ENCODE results near the gene GPX6.
"Not testable (repeated sequence)": the region's sequence is repeated elsewhere in the genome, so short reads cannot be mapped to it uniquely, and the experiment has no call there.

The GPX6 gene

DNA sequence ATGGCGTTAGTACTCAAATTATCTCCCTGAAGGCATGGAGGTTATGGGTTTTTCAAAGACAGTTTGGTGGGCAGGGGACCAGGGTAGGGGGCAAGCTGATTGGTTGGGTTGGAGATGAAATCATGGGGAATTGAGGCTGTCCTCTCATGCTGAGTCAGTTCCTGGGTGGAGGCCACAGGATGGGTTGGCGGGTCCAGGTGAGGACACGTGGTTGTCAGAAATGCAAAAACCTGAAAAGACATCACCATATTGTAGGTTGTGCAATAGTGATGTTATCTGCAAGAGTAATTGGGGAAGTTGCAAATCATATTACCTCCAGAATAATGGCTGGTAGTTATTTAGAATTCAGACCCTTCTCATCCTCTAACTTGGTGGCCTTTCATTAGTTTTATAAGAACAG, 30.1 kb downstream of the GPX6 start:
- no peak for DNase-seq (ENCODE audit: low read depth in 3 of 3)

DNA sequence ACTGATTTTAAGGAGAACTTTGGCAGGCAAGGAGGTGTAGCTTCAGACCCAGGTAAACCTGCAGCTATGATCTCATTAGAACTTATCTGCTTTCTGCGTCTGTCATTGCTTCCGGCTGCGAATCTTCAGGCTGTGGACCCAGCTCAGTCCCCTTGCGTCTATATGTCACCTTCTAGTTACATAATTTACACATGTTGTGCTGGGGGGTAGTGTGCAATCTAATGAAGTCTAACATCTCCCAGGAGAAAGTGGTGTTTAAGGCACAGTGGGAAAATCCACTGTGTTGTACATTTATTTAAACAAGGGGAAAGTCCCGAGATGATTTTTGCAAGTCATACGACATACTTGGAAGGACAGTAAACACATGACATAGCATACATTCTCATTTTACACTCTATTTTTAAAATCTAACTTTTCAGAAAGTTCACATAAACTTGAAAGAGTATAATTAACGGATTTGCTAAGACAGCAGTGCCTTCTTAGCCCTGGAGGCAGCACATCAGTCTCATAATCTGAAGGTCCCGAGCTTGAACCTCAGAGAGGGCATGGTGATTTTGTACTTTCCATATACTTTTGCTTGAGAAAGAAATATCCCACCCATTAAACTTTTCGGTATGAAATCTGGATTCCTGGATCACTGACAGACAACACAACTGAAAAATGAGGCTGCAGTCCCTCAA, 35.2 kb downstream of the GPX6 start:
- DNase-seq (ENCODE audit: low read depth in 3 of 3) = no peak

DNA sequence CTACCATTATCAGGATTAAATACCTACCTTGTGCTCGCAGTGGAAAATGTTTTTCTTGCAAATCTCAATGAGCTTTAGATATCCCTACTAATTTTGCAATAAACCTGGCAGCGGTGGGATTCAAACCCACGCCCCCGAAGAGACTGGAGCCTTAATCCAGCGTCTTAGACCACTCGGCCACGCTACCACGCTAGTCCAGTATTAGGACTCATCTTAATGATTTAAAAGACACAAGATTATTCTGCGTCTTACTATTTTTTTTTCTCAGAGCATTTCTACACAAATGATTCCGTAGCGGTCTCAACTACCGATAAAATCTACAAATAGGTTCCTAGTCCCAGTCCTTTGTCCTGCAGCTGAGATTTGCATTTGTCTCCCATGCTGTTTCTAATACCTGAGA, 37.1 kb downstream of the GPX6 start:
- DNase-seq (ENCODE audit: low read depth in 3 of 3) = no peak

DNA sequence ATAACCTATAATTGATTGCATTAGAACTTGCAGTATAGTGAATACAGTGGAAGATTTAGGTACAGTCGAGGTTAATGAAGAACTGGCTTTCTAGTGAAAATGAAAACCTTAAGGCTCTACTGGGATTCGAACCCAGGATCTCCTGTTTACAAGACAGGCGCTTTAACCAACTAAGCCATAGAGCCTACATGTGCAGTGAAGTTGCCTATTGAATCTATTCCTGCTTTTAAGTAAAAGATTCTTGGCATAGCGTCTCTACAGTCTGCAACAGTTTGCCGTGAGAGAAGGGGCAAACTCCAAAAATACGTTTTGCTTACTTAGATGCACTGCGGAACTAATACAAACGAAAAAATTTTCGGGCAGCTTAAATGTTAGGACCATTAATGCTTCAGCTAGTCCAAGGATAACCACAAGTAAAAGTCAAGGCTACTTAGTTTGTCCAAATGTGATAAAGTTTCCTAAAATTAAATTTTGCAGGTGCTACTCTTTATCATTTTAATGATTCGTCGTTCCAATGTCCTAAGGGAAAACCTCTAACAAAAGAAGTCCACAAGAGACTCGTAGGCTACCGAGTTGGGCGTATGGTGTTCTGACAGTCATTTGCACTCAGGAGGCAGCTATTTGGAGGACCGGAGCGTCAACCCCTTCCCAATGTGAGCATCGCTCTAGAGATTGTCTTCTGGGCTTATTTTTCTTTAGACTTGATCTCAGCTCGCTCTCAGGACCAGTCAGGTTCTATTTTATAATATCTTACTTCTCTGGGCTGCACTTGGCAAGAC, 41.0 kb downstream of the GPX6 start:
- no peak for DNase-seq (ENCODE audit: low read depth in 3 of 3)

DNA sequence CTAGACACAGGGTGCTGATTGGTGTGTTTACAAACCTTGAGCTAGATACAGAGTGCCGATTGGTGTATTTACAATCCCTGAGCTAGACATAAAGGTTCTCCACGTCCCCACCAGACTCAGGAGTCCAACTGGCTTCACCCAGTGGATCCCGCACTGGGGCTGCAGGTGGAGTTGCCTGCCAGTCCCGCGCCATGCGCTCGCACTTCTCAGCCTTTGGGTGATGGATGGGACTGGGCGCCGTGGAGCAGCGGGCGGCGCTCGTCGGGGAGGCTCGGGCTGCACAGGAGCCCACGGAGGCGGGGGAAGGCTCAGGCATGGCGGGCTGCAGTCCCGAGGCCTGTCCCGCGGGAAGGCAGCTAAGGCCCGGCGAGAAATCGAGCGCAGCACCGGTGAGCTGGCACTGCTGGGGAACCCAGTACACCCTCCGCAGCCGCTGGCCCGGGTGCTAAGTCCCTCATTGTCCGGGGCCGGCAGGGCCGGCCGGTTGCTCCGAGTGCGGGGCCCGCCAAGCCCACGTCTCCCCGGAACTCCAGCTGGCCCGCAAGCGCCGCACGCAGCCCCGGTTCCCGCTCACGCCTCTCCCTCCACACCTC, 46.3 kb downstream of the GPX6 start:
- not testable (repeated sequence) for DNase-seq (ENCODE audit: low read depth in 3 of 3)

DNA sequence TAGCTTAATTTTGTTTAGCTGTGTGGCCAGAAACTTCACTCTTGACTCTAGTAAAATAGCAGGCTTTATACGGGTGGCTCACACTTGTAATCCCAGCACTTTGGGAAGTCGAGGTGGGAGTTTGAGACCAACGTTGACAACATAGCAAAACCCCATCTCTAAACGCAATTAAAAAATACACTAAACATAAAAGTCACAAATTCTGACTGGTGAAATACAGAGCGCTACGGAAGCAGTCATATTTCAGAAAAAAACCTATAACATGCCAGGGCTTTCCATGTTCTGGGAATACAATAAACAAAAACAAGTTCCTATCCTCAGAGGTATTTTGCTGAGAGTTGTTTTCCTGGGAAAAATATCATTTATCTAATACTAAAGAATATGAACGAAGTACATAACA, 47.5 kb downstream of the GPX6 start:
- no peak for DNase-seq (ENCODE audit: low read depth in 3 of 3)

DNA sequence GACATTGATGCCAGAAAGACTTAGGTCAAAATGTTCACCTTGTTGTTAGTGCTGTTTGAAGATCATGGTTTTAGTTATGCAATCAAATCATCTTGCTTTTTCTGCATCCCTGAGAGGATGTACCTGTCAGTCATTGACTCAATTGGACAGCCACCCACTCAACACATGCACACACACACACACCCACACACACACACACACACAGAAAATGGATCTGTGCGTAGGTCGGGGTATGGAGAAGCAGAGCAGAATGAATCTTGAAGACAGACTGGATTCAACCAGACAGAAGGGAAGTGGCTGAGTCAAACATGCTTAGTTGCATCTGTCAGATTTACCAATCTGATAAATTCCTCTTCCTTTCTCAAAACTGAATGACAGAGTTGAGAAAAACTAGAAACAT, 53.2 kb downstream of the GPX6 start:
- no peak for DNase-seq (ENCODE audit: low read depth in 3 of 3)

DNA sequence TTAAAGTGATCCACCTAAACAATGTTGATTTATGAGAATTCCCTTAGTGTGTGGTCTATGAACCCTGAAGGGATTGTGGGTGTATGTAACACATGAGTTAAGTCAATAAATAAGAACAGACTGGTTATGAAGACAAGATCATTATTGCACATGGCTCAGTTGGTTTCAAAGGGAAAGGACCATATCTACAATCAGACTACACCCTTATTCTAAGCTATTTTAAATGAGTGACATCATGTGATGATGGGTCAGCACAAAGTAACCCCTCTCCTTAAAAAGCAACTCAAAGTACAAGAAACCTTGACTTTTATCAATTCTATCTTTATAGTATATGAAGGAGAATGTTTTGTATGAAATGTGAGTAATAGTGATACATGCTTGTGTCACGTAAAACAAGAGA, 57.0 kb downstream of the GPX6 start:
- DNase-seq (ENCODE audit: low read depth in 3 of 3) = no peak
